HG03460 (cell line): Measurements from ENCODE around the gene SH3BP5.

Experiments used
- ATAC-seq: cut with Tn5 transposase; IDR thresholded peaks from one replicate; pipeline ENCODE4 v1.9.1; 2021; ENCODE audit not compliant: unreplicated experiment

Gene SH3BP5

GRCh38 chr3:15260531-15260930 is 71.9 kb downstream of the SH3BP5 start:
- ATAC-seq = no peak

DNA sequence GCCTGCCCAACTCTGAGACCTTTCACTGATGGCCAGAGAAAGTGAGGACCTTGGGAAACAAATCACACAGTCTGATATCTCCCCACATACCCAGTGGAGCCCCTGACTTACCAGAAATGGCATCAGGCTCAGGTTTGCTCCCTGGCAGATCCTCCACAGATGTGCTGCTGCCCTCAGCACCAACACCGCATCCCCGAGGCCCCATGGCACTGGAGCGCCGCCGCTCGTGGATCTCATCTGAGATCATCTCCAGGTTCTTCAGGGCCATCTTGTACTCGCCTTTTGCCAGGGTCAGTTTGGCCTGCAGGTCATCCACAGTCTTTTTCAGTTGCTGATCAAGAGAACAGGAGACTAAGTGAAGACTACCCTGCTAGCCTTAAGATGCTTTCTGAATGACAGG is 73.7 kb downstream of the SH3BP5 start:
- no peak for ATAC-seq

DNA sequence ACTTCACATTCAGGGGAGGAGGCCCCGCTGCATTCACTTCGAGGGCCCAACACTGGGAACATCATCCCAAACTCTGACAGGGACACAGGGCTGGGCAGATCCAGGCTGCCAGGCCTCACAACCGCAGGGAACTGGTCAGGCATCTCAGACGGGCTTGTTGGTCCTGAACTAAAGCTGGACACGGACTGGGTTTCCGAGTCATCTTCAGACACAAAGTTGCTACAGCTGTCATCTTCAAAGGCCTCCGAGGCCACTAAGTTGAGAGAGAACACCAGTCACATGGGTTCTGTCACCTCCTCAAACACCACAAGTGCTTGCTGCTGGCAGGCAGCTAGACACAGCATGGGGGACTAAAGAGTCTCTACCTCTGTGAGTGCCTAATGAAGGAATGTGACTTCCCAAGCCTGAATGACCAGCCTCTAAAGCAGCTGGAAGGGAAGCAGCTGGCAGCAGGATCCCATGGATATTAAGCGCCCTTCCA is 75.5 kb downstream of the SH3BP5 start:
- no peak for ATAC-seq

- ATAC-seq = no peak
Observed at GRCh38 chr3:15255215-15255614, 77.2 kb downstream of the SH3BP5 start.

DNA sequence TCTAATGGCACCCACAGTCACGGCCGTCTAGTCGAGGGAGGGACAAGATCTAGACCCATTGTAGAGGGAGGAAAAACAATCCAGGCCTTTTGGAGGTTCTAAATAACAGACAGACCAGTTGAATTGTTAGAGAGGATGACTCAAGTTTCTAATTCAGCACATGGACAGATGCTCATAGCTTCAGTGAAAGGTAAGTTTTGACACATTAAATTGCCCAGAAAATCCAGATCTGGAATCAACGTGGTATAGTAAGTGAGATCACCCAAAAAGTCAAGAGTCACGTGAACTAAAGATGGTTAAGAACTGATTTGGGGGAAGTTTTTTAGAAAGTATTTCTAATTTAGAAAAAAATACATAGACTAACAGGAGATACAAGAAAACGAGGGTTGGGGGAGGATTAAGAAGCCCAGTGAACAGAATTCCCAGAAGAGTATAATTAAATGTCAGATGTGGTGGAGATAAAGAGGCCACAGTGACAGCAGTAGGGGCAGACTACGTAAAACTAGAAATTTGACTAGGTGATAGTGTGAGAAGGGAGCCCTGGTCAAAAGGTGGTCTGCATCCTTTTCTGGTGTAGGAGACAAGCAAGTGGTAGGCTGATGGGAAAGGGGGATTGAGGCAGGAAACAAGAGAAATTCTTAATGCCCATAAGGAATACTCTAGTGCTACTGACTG is 79.2 kb downstream of the SH3BP5 start:
- ATAC-seq = no peak

DNA sequence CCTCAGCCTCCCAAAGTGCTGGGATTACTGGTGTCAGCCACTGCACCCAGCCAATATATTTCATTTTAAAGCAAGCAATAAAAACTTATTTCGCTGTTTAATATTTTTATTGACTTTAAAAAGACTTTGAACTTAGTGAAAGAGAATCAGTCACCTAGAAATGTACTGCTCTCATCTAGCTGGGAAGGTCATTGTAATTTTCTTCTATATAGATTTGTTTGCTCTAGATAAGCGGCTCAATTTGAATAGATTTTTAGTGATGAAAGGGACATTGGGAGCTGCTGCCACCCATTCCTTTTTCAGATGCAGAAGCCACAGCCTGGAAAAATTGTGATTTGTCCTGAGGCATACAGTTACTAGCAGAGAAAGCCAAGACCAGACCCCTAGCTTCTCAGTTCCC is 86.2 kb downstream of the SH3BP5 start:
- no peak for ATAC-seq

GRCh38 chr3:15243822-15244482 is 88.4 kb downstream of the SH3BP5 start:
- no peak for ATAC-seq

DNA sequence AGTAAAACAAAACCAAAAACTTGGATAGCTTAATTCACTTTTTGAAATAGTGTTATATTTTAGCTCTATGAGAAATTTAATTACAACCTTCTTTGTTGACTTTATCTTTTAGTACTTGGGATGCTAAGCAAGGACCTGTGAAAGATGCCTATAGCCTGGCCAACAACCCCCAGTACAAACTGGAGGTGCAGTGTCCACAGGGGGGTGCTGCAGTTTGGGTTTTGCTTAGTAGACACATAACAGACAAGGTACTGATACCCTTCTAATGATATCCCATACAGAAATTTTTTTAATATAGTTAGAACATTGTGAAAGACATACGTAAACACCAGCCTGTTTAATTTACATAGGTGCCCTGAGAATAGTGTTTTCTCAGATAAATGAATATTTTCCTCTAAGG is 91.0 kb downstream of the SH3BP5 start:
- ATAC-seq = no peak

DNA sequence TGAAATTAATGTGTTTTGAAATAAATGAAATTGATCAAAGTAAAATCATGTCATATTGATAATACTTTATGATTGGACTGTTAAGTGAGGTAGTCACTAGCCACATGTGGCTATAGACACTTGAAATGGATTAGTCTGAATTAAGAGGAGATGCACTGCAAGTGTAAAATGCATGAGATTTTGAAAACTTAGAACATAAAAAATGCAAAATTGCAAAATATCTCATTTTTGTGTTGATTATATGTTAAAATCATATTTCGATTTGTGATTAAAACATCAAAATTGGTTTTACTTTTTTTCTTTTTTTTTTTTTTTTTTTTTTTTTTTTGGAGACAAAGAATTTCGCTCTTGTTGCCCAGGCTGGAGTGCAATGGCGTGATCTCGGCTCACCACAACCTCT is 103.1 kb downstream of the SH3BP5 start:
- no peak for ATAC-seq

DNA sequence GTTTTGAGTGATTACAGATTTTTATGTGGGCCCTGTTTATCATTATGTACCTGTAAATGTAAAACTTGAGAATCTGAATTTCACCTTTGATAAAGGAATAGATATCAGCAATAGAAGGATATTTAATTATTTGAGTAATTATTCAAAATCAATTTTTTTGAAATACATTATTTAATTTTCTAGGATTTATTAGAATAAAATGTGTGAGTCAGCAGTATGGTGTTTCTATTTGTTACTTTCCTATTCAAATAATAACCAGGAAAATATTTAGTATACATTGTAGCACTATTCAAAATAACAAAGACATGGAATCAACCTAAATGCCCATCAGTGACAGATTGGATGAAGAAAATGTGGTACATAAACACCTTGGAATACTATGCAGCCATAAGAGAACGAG is 104.2 kb downstream of the SH3BP5 start:
- no peak for ATAC-seq

GRCh38 chr3:15223685-15224572 is 108.5 kb downstream of the SH3BP5 start:
- no peak for ATAC-seq

DNA sequence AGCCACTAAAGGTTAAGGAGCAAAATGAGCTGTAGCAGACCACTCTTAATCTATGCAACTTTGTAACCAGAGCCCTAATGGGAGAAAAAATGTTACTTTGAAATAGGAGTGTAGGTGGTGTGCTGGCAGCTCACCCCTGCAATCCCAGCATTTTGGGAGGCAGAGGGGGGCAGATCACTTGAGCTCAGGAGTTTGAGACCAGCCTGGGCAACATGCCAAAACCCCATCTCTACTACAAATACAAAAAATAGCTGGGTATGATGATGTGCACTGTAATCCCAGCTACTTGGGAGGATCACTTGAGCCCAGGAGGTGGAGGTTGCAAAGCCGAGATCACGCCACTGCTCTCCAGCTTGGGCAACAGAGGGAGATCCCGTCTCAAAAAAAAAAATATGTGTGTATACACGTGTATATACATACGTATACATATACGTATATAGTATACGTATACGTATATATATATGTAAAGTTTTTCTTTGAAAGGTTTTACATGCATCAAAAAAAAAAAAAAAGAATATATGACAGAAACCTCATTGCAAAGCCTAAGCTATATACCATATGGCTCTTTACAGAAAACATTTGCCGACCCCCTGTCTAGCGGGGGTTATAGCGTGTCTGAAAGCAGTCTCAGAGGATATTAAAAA is 110.7 kb downstream of the SH3BP5 start:
- no peak for ATAC-seq

DNA sequence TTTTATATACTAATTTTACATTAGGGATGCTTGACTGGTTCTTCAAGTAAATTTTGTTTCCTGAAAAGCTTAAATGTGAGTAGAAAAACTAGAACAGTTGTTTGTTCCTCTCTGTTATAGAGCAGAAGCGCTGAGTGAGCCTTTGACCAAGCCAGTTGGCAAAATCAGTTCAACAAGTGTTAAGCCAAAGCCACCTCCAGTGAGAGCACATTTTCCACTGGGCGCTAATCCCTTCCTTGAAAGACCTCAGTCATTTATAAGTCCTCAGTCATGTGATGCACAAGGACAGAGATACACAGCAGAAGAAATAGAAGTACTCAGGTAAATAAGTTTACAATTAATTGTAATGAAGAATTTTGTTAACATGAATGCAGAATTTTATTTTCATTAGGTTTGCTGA is 111.7 kb downstream of the SH3BP5 start:
- ATAC-seq = no peak

DNA sequence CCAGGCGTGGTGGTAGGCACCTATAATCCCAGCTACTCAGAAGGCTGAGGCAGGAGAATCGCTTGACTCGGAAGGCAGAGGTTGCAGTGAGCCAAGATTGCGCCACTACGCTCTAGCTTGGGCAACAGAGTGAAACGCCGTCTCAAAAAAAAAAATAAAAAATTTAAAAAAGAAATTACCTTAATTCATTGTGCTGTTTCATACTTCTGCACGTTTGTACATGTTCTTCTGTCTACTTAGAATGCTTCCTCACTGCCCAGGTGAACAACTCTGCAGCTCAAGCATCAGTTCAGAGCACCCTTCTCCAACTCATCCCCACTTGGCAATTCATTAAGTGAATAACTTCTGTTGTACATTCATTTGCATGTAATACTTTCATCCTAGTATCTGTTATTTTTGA is 112.3 kb downstream of the SH3BP5 start:
- no peak for ATAC-seq

GRCh38 chr3:15218689-15219088 is 113.7 kb downstream of the SH3BP5 start:
- ATAC-seq = no peak

- no peak for ATAC-seq
Observed at GRCh38 chr3:15217841-15218267, 114.5 kb downstream of the SH3BP5 start.

- ATAC-seq = no peak
Observed at GRCh38 chr3:15217011-15217671, 115.2 kb downstream of the SH3BP5 start.

DNA sequence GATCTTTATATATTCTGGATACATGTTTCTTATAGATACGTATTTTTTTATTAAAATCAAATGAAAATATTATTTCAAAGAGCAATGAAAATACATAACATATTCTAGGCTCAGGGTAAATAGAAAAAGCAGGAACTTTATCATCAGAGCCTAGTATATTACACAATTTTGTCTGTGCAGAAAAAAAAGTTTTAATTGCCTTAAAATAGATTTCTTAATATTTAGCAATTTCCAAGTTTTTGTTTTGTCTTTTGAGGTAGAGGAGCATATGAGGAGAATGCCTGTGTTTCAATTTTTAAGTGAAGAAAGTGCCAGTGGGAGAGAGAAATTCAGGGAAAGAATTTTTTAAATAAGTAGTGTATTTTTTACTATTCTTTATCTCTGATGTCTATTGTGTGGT is 115.9 kb downstream of the SH3BP5 start:
- ATAC-seq = no peak

- no peak for ATAC-seq
Observed at GRCh38 chr3:15215996-15216395, 116.4 kb downstream of the SH3BP5 start.

DNA sequence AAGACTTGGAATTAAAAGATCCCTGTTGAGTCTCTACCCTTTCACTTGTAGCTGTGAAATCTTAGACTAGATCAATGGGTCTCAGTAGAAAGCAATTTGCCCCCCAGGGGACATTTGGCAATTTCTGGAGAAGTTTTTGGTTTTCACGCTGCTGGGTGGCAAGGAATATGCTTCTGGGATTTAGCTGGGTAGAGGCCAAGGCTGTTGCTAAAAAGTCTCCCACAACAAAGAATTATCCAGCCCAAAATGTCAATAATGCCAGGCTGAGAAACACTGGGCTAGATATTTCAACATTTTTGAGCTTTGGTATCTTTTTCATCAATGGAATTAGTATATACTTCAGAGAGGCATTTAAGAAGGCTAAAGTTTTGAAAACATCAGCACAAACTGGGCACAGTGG is 117.6 kb downstream of the SH3BP5 start:
- no peak for ATAC-seq

- no peak for ATAC-seq
Observed at GRCh38 chr3:15211937-15212336, 120.4 kb downstream of the SH3BP5 start.
